Measurements from ENCODE around the gene COLEC12. TPM values are rescaled to one million over a fixed set of nuclear protein-coding genes. Genes with fewer than 3 reads are reported as not detected.

The COLEC12 gene
- total RNA-seq, 1 experiment from 2014 or later: not detected

GRCh38 chr18:449374-449773 is 51.1 kb downstream of the COLEC12 start:
- intact Hi-C loops (cut with micrococcal nuclease; ENCODE audit: unreplicated experiment): no loop called here
- no peak overlapping the region for H3K27ac ChIP-seq
- H3K36me3 ChIP-seq (ENCODE audit: low read depth): no peaks in the 10 kb centered on the region
- no peaks in the 10 kb centered on the region for H3K4me1 ChIP-seq (replicated peaks; ENCODE audit: insufficient read depth)
- H4K20me1 ChIP-seq (ENCODE audit: insufficient read depth): no peaks in the 10 kb centered on the region
- TF ChIP-seq CTCF (conservative IDR thresholded peaks at IDR 0.05): no peak
- no peak for TF ChIP-seq EZH2 (IDR thresholded peaks at IDR 0.05; ENCODE audit: low read depth)
- H3K79me2 ChIP-seq (ENCODE audit: low read depth): no peaks in the 10 kb centered on the region
- DNase-seq: peak in 1 of 2 experiments; percentile 60
- ChIA-PET CTCF (no interaction called here), POLR2A (ENCODE audit: unreplicated experiment) (no interaction called here)
- H3F3A ChIP-seq (ENCODE audit: insufficient read depth, low read depth): no peaks in the 10 kb centered on the region
- H3K9me3 ChIP-seq (ENCODE audit: insufficient read depth, low read depth): no peaks in the 10 kb centered on the region
- no TSS peak for BruUV-seq (replicated peaks)
- H2AFZ ChIP-seq: peak overlapping the region; percentile 52; the same call in 1 of the 2 replicates
- no peaks in the 10 kb centered on the region for H3K9me2 ChIP-seq (ENCODE audit: insufficient read depth)
- H3K27me3 ChIP-seq (ENCODE audit: insufficient read depth, low read depth): peaks cover 49% of the 10 kb centered on the region
- peak overlapping the region; percentile 26; the same call in 1 of the 2 replicates for H3K4me2 ChIP-seq
- no peak overlapping the region for H3K4me3 ChIP-seq

DNA sequence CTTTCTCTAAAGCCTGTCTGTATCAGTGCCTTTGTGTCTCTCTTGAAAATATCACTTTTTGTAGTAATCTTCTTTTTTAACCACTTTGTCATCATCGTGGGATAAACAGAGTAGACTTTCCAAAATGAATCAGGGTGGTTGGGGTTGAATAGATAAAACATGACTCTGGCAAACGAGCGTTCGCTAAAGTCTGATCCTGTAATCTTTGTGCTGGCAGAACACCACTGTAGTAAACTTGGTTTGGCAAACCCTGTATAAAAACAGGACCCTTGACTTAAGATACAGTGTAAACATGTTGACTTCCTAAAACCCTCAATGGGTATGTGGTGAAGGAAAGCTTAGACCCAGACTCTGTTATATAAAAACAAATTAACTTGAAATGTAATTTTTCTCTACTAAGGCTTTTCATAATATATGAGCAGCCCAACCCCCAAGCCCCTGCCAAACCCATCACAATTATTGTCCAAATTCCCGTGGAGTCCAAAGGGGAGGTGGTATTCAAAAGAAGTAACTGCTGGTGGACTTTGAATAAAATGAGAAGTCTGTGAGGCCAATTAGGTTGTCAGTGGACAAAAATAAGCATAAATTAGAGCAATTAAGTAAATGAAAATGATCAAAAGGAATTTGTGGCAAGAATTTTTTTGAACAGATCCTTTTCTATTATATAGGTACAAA is 52.2 kb downstream of the COLEC12 start:
- no TSS peak for BruUV-seq (replicated peaks)
- intact Hi-C loops (cut with micrococcal nuclease; ENCODE audit: unreplicated experiment): no loop called here
- CTCF ChIA-PET: no interaction called here
- H4K20me1 ChIP-seq (ENCODE audit: insufficient read depth): no peaks in the 10 kb centered on the region
- H2AFZ ChIP-seq: no peak overlapping the region
- no peaks in the 10 kb centered on the region for H3K4me1 ChIP-seq (replicated peaks; ENCODE audit: insufficient read depth)
- no peaks in the 10 kb centered on the region for H3K9me2 ChIP-seq (ENCODE audit: insufficient read depth)
- peaks cover 42% of the 10 kb centered on the region for H3K27me3 ChIP-seq (ENCODE audit: insufficient read depth, low read depth)
- no peaks in the 10 kb centered on the region for H3F3A ChIP-seq (ENCODE audit: insufficient read depth, low read depth)
- H3K4me2 ChIP-seq: no peak overlapping the region
- TF ChIP-seq CTCF (conservative IDR thresholded peaks at IDR 0.05): no peak
- no peak for TF ChIP-seq EZH2 (IDR thresholded peaks at IDR 0.05; ENCODE audit: low read depth)
- H3K4me3 ChIP-seq: no peak overlapping the region
- H3K27ac ChIP-seq: no peak overlapping the region
- no peaks in the 10 kb centered on the region for H3K79me2 ChIP-seq (ENCODE audit: low read depth)
- no peaks in the 10 kb centered on the region for H3K36me3 ChIP-seq (ENCODE audit: low read depth)
- POLR2A ChIA-PET (ENCODE audit: unreplicated experiment): no interaction called here
- DNase-seq: no peak
- H3K9me3 ChIP-seq (ENCODE audit: insufficient read depth, low read depth): no peaks in the 10 kb centered on the region

GRCh38 chr18:446941-447560 is 53.5 kb downstream of the COLEC12 start:
- no peak overlapping the region for H3K27ac ChIP-seq
- ChIA-PET POLR2A (ENCODE audit: unreplicated experiment) (no interaction called here), CTCF (no interaction called here)
- no peak overlapping the region for H3K4me3 ChIP-seq
- TF ChIP-seq EZH2 (IDR thresholded peaks at IDR 0.05; ENCODE audit: low read depth) (no peak), CTCF (conservative IDR thresholded peaks at IDR 0.05) (no peak)
- H3K4me2 ChIP-seq: no peak overlapping the region
- no peaks in the 10 kb centered on the region for H3K79me2 ChIP-seq (ENCODE audit: low read depth)
- no peaks in the 10 kb centered on the region for H3K9me3 ChIP-seq (ENCODE audit: insufficient read depth, low read depth)
- H3K9me2 ChIP-seq (ENCODE audit: insufficient read depth): no peaks in the 10 kb centered on the region
- no peaks in the 10 kb centered on the region for H3F3A ChIP-seq (ENCODE audit: insufficient read depth, low read depth)
- no peaks in the 10 kb centered on the region for H3K4me1 ChIP-seq (replicated peaks; ENCODE audit: insufficient read depth)
- intact Hi-C loops (cut with micrococcal nuclease; ENCODE audit: unreplicated experiment): no loop called here
- no peak overlapping the region for H2AFZ ChIP-seq
- H3K27me3 ChIP-seq (ENCODE audit: insufficient read depth, low read depth): peaks cover 43% of the 10 kb centered on the region
- no peaks in the 10 kb centered on the region for H4K20me1 ChIP-seq (ENCODE audit: insufficient read depth)
- BruUV-seq (replicated peaks): no TSS peak
- no peak for DNase-seq
- no peaks in the 10 kb centered on the region for H3K36me3 ChIP-seq (ENCODE audit: low read depth)
